GM19467 (cell line): ENCODE data around the gene ATP8B4.
"Not testable (repeated sequence)": the region's sequence is repeated elsewhere in the genome, so short reads cannot be mapped to it uniquely, and the experiment has no call there.

Source experiments
- ATAC-seq: cut with Tn5 transposase; IDR thresholded peaks from one replicate; pipeline ENCODE4 v1.9.1; 2021; ENCODE audit warnings: mild to moderate bottlenecking, moderate library complexity; ENCODE audit not compliant: unreplicated experiment

ATP8B4 gene

GRCh38 chr15:49963033-49963772 is 155.8 kb downstream of the ATP8B4 start:
- ATAC-seq = not testable (repeated sequence)

- ATAC-seq = no peak
These were observed 156.9 kb downstream of the ATP8B4 start for GRCh38 chr15:49962044-49962602.

GRCh38 chr15:49953421-49953820 is 165.6 kb downstream of the ATP8B4 start:
- ATAC-seq = no peak

GRCh38 chr15:49946681-49947080 is 172.4 kb downstream of the ATP8B4 start:
- ATAC-seq = no peak

GRCh38 chr15:49934487-49934886 is 184.5 kb downstream of the ATP8B4 start:
- no peak for ATAC-seq

GRCh38 chr15:49927189-49927861 is 191.7 kb downstream of the ATP8B4 start:
- ATAC-seq = no peak

- no peak for ATAC-seq
These were observed 192.3 kb downstream of the ATP8B4 start for GRCh38 chr15:49926740-49927139.

GRCh38 chr15:49923671-49924070 is 195.4 kb downstream of the ATP8B4 start:
- no peak for ATAC-seq

GRCh38 chr15:49919034-49919433 is 200.0 kb downstream of the ATP8B4 start:
- no peak for ATAC-seq

- no peak for ATAC-seq
These were observed 200.9 kb downstream of the ATP8B4 start for GRCh38 chr15:49918121-49918520.

GRCh38 chr15:49916998-49917397 is 202.0 kb downstream of the ATP8B4 start:
- ATAC-seq = no peak

- ATAC-seq = no peak
These were observed 203.2 kb downstream of the ATP8B4 start for GRCh38 chr15:49915822-49916221.

- no peak for ATAC-seq
These were observed 210.1 kb downstream of the ATP8B4 start for GRCh38 chr15:49908933-49909295.

GRCh38 chr15:49908236-49908932 is 210.6 kb downstream of the ATP8B4 start:
- no peak for ATAC-seq

- no peak for ATAC-seq
These were observed 212.1 kb downstream of the ATP8B4 start for GRCh38 chr15:49906966-49907365.

- ATAC-seq = no peak
These were observed 213.8 kb downstream of the ATP8B4 start for GRCh38 chr15:49905221-49905620.

GRCh38 chr15:49904296-49904695 is 214.7 kb downstream of the ATP8B4 start:
- no peak for ATAC-seq

- ATAC-seq = no peak
These were observed 216.1 kb downstream of the ATP8B4 start for GRCh38 chr15:49902685-49903501.

GRCh38 chr15:49901996-49902684 is 216.9 kb downstream of the ATP8B4 start:
- ATAC-seq = no peak

- ATAC-seq = no peak
These were observed 217.7 kb downstream of the ATP8B4 start for GRCh38 chr15:49901321-49901720.
